Fibroblast of lung (primary cell): ENCODE results near the gene BCAS1.

Source experiments
- EZH2 ChIP-seq: IDR thresholded peaks from 2 replicates; pipeline ENCODE4 v1.5.1; 2012; ENCODE audit warnings: low read length, control low read depth, mild to moderate bottlenecking; ENCODE audit errors: missing control alignments
- TF ChIP-seq, protein P1 (sequence below), 2 donors: IDR thresholded peaks in 1 of 2; conservative IDR thresholded peaks in 1 of 2; 1 replicate in 1 of 2; 2 replicates in 1 of 2; pipeline ENCODE4 v1.5.1; 2011 to 2012; ENCODE audit warnings: low read length in 2 of 2, control low read depth in 1 of 2, inconsistent platforms in 1 of 2, low read depth in 1 of 2, mild to moderate bottlenecking in 1 of 2

DNA sequence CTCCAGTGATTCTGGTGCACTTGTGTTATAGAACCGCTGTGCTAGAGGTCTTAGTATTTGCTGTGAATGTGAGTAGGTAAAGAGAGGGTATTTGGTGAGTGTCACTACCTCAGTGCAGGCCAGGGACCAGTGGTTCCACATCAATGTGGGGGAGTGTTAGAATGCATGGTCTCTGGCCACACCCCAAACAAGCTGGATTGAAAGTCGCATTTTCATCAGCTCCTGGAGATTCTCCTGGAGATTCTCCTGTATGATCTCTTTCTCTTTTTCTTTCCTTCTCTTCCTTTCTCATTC lies 26.8 kb upstream of the BCAS1 start:
- TF ChIP-seq, protein P1, sequence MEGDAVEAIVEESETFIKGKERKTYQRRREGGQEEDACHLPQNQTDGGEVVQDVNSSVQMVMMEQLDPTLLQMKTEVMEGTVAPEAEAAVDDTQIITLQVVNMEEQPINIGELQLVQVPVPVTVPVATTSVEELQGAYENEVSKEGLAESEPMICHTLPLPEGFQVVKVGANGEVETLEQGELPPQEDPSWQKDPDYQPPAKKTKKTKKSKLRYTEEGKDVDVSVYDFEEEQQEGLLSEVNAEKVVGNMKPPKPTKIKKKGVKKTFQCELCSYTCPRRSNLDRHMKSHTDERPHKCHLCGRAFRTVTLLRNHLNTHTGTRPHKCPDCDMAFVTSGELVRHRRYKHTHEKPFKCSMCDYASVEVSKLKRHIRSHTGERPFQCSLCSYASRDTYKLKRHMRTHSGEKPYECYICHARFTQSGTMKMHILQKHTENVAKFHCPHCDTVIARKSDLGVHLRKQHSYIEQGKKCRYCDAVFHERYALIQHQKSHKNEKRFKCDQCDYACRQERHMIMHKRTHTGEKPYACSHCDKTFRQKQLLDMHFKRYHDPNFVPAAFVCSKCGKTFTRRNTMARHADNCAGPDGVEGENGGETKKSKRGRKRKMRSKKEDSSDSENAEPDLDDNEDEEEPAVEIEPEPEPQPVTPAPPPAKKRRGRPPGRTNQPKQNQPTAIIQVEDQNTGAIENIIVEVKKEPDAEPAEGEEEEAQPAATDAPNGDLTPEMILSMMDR (conservative IDR thresholded peaks at IDR 0.05 in 1 of 2, IDR thresholded peaks at IDR 0.05 in 1 of 2; ENCODE audit: low read depth in 1 of 2, low read length in 2 of 2), result no peak
- no peak for TF ChIP-seq EZH2
